NCI-H2029 (cell line): ENCODE measurements around the gene BCL2L12.
"Not testable (repeated sequence)": the region's sequence is repeated elsewhere in the genome, so short reads cannot be mapped to it uniquely, and the experiment has no call there.

Experiments used
- DNase-seq: peaks from one replicate; lab custom pipeline; 2025; lab: John Stamatoyannopoulos, UW

BCL2L12 gene

GRCh38 chr19:49713236-49713845 lies 47.6 kb downstream of the BCL2L12 start:
- no peak for DNase-seq

GRCh38 chr19:49716154-49716553 lies 50.4 kb downstream of the BCL2L12 start:
- no peak for DNase-seq

- DNase-seq, result no peak
These were observed 52.8 kb downstream of the BCL2L12 start for GRCh38 chr19:49718511-49718910.

- no peak for DNase-seq
These were observed 53.3 kb downstream of the BCL2L12 start for GRCh38 chr19:49718991-49719390.

- not testable (repeated sequence) for DNase-seq
These were observed 53.7 kb downstream of the BCL2L12 start for GRCh38 chr19:49719420-49719819.
